ENCODE measurements around the gene TRIP12.
"Not testable (repeated sequence)": the region's sequence is repeated elsewhere in the genome, so short reads cannot be mapped to it uniquely, and the experiment has no call there.

TRIP12 gene

DNA sequence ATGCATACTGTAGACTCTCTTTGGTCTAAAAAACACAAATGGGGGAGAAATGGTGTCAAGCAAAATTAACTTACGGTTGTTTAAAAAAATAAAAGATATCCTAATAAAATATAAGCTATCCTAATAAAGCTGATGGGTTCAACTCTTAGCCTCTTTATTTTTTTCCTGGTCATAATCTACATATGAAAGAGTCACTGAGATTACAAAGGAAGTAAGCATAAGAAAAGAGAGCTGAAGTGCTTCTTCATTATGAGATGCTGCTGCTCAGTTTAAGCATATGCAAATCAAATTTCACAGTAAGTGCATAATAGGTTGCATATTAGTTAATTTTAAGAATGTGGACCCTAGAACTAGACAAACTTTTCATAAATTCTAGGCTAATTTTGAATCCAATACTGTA, 147.6 kb downstream of the TRIP12 start:
- DNase-seq (ENCODE audit: low read depth in 3 of 3): no peak

DNA sequence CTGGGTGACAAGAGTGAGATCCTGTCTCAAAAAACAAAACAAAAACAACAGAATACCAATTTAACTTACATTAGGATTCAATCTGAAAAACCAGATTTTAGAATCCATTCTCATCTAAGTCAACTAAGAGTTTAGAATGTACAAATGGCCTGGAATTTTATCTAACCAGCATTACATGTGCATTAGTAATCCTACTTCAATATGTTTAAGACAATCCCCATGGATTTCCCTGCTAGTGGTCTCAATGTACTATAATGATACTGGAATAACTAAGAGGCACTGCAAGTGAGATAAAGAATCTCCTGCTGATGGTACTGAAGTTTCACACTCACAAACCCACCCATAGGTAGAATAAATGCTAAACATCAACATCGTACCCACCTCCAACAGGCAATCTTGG, 153.6 kb downstream of the TRIP12 start:
- no peak for DNase-seq (ENCODE audit: low read depth in 3 of 3)

DNA sequence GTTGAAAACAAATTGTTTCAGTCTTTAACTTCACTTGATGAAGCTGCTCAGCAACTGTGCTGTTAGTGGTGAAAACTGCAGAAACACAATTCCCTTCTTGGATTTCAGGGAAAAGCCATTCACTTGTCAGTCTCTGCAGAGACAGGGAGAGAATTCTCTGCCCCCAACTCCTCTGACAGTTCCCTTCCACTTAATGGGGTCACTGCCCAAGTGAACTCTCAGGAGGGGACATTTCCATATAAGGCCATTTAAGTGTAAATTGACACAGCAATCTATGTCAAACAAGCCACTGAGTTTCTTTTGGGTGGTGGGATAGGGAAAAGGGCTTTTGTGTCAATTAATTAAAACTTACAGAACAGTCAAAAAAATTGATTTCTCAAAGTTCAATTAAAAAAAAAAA, 156.1 kb downstream of the TRIP12 start:
- no peak for DNase-seq (ENCODE audit: low read depth in 3 of 3)

DNA sequence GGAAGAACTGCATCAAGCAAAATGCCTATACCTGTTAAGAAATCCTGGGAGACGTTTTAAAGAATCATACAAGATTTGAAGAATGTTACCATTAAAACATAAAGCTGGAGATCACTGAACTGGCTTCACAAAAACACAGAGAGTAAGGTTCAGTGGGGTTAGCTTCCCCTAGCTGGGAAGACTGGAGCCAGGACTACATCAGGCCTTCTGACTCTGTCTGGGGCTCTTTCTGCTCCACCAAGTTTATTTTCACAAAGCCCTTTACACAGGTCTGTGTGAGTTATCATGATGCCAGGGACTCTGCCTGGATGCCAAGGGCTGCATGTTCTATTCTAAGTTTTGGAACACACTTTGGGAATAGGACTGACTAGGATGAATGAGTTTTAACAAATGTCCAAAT, 160.1 kb downstream of the TRIP12 start:
- DNase-seq (ENCODE audit: low read depth in 3 of 3): no peak

DNA sequence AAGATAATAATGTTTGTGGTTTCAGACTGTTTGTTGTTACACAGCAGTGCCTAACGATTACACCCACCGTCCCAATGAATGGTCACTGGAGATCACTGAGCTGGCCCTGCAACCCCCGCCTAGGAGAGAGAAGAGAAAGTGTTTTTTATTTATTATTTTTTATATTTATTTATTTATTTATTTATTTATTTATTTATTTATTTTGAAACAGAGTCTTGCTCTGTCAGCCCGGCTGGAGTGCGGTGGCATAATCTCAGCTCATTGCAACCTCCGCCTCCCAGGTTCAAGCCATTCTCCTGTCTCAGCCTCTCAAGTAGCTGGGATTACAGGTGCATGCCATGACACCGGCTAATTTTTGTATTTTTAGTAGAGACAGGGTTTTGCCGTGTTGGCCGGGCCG, 164.3 kb downstream of the TRIP12 start:
- not testable (repeated sequence) for DNase-seq (ENCODE audit: low read depth in 3 of 3)

DNA sequence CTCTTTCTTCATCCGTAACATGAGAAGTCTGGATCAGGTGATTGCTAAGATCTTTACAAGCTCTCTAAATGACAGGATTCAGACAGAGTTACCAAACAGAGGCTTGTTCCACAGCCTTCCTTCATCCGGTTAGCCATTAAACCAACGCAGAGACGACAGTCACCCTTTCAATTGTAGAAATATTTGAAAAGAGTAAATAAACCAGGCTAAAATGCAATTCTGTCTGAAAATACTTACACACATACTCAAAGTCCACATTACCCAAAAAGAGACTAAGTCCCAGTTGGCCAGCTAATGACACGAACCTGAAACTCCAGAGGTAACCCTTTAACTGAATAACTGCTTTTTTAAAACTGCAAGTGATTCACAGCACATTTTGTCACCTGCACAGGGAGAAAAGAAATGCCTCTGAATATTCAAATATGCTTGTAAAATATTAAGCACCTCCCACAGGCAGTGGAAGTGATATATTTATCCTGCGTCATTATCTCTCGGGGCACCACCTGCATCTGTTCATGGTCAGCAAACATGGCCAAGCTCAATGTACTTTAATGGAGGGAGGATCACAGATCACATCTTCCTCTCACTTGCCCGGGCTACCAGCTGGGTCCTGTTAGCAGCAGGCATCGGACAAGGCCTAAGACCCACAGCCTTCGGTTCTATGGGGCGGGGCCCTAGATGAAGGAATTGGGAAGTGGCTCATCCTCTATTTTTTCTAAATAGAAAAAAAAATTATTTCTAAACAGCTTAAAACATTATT, 168.7 kb downstream of the TRIP12 start:
- DNase-seq (ENCODE audit: low read depth in 3 of 3): no peak

DNA sequence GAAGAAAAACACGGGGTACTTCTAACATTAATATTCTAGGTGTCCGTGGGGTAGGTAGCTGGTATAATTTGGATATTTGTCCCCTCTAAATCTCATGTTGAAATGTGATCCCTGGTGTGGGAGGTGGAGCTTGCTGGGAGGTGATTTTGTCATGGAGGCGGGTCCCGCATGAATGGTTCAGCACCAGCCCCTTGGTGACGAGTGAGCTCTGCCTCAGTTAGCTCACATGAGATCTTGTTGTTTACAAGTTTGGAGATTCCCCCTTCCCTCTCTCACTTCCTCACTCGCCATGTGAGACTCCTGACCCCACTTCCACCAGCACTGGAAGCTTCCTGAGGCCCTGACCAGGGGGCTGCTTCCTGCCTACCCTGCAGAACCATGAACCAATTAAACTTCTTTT, 172.0 kb downstream of the TRIP12 start:
- no peak for DNase-seq (ENCODE audit: low read depth in 3 of 3)

DNA sequence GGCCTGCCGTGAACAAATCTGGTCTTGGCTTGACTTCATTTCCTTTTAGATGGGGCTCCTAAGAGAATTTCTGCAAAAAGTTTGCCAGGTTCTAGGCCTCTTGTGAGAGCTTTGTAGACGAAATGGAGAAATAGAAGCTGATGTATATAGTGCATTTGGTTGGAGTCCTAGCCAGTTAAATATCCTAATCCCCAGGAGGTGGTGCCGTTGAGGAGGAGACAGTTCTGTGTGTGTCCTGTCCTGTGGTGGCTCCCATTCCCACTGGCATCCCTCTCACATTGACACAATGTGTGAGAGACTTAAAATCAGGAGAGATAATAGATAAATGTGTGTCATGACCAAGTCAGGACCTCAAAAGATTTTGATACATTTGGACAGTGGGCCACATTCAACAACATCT, 172.9 kb downstream of the TRIP12 start:
- DNase-seq (ENCODE audit: low read depth in 3 of 3): no peak

DNA sequence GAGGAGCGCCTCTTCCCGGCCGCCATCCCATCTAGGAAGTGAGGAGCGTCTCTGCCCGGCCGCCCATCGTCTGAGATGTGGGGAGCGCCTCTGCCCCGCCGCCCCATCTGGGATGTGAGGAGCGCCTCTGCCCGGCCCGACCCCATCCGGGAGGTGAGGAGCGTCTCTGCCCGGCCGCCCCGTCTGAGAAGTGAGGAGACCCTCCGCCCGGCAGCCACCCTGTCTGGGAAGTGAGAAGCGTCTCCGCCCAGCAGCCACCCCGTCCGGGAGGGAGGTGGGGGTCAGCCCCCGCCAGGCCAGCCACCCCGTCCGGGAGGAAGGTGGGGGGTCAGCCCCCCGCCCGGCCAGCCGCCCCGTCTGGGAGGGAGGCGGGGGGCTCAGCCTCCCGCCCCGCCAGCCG, 179.1 kb downstream of the TRIP12 start:
- DNase-seq (ENCODE audit: low read depth in 3 of 3): not testable (repeated sequence)

DNA sequence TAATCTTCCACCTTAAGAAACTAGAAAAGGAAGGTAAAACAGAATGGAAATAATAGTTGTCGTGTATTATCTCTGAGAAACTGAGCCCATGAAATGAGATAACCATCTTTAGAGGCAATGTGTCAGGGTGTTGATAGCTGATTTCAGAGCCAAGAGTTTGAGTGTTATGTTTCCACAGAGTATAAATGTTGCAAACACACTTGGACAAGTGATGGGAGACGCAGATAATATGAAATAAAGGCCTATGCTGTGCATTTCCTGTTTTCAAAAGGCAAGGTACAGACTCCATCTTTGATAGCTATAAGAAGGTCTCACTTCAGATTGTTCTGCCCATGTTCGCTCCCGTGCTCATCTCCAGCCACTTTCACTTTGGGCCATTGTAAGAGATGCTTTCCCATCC, 181.5 kb downstream of the TRIP12 start:
- no peak for DNase-seq (ENCODE audit: low read depth in 3 of 3)

DNA sequence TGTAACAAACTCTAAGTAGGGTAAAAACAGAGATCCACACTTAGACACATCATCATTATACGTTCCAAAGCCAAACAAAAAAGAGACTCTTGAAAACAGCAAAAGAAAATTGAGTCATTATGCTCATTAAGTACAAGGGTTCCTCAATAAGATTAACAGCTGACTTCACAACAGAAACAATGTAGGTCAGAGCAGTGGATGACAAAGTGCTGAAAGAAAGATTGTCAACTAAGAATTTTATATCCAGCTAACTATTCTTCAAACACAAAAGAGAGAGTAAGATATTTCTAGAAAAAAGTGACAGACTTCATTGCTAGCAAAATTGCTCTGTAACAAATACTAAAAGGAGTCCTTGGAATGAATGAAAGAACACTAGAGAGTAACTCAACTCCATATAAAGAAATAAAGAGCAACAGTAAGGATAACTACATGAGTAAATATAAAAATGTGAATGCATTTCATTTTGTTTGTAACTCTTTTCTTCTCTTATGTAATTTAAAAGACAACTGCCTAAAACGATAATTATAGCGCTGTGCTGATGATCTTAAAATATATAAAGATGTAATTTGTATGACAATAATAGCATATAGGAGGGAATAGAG, 183.7 kb downstream of the TRIP12 start:
- no peak for DNase-seq (ENCODE audit: low read depth in 3 of 3)

DNA sequence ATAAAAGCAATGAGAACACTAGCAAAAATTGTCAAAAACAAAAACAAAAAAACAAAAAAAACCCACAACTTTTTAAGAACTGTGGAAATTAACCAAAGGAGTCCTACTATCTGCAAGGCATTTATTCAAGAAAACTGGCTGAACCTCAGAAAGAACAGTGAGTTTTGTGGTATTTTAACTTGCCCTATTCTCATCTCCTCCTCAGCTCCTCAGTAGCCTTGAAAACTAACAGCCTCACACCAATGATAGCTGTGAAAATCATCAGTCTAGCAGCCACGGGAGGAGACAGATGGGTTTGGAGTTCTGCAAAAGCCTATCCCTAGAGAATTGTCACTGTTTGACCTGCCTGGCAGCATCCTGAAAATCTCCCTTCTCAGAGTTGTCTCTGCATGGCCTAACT, 187.4 kb downstream of the TRIP12 start:
- DNase-seq (ENCODE audit: low read depth in 3 of 3): no peak

DNA sequence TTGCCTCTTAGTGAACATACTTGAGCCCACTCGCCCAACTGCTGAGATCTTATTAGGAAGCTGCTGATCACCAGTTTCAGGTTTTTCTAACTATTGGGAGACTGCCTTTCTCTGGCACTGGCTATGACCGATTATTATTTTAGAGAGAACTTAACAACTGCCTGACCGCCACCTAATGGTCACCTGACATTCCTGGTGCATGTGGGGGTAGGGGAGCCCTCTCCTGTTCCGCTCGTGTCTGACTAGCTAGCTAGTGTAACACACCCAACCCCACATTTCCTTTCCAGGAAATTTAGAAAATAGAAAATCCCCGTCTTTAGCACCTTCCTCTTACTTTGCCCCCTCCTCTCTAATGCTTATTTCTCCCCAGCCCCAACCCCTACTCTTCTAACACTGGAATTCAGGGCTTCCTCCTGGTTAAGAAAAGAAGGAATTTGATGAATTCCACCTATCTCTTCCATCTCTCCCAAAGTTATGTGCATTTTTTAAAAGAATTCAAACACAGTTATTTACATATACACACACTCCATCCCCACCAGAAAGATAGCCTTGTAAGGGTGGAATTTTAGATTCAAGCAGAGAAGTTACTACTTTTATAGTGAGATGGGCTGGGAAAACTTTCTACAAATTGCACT, 188.1 kb downstream of the TRIP12 start:
- DNase-seq (ENCODE audit: low read depth in 3 of 3): no peak

DNA sequence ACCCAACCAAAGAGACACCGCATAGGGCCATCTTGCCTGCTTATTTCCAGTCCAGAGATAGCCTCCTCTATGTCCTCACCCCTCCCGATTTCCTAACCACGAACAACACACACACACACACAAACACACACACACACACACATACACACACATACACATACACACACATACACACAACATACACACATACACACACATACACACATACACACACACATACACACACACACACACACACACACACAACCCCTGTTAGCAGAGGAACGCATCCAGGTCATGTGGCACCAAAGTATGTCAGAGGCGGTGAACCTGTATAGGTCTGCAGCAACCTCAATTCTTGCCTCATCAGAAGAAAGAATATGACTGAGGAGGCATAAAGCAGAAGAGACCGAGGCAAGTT, 188.9 kb downstream of the TRIP12 start:
- no peak for DNase-seq (ENCODE audit: low read depth in 3 of 3)

DNA sequence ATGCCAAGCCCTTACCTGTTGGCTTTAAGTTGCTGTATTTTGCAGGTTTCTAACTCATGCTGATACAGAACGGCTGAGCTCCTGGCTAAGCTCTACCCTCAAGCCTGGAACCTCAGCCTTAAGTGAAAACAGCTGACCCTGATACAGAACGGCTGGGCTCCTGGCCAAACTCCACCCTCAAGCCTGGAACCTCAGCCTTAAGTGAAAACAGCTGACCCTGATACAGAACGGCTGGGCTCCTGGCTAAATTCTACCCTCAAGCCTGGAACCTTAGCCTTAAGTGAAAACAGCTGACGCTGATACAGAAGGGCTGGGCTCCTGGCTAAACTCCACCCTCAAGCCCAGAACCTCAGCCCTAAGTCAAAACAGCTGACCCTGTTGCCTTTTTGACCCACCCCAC, 189.9 kb downstream of the TRIP12 start:
- no peak for DNase-seq (ENCODE audit: low read depth in 3 of 3)

DNA sequence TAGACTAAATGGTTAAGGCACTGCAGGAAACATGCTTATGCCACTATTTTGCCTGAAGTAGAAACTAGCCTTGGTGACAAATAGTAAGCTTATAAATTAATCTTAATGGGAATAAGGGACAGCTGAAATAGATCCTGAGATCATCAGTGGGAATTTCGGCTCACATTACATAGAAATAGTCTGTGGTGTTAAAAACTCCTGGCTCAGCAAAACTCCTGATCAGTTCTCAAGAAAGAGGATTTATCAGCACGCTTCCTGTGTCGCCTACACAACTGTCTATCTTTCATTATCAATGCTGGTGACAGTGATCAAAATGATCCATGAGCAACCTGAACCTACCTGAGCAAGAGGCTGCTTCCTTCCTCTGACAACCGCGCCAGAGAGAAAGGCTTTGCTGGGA, 190.4 kb downstream of the TRIP12 start:
- DNase-seq (ENCODE audit: low read depth in 3 of 3): no peak

DNA sequence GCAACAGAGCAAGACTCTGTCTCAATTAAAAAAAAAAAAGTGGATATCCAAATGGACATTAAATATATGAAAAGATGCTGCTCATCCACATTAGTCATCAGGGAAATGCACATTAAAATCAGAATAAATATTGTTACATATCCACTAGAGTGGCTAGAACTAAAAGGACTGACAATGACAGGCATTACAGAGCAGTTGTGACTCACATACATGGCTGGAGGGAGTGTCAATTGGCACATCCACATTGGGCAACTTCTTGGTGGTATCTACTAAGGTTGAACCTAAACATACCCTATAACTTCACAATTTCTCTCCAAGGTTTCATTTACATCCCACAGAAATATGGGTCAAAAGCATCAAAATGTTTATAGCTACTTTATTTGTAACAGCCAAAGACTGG, 193.4 kb downstream of the TRIP12 start:
- DNase-seq (ENCODE audit: low read depth in 3 of 3): no peak

DNA sequence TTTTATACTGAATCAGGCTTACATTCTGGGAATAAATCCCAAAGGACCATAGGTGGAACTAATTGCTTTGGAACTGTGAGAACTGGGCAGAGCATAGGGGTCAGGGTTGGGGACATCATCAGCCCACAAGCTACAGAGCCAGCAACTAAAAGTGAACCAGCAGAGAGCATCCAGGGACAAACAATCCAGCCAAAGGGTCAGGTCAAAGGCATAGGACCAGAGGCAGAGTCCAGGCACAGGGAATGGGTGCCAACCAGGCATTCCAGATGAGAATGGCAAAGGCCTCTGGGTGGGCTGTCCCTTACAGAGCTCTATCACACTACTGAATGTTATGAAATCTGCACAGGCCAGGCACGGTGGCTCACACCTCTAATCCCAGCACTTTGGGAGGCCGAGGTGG, 195.2 kb downstream of the TRIP12 start:
- no peak for DNase-seq (ENCODE audit: low read depth in 3 of 3)

DNA sequence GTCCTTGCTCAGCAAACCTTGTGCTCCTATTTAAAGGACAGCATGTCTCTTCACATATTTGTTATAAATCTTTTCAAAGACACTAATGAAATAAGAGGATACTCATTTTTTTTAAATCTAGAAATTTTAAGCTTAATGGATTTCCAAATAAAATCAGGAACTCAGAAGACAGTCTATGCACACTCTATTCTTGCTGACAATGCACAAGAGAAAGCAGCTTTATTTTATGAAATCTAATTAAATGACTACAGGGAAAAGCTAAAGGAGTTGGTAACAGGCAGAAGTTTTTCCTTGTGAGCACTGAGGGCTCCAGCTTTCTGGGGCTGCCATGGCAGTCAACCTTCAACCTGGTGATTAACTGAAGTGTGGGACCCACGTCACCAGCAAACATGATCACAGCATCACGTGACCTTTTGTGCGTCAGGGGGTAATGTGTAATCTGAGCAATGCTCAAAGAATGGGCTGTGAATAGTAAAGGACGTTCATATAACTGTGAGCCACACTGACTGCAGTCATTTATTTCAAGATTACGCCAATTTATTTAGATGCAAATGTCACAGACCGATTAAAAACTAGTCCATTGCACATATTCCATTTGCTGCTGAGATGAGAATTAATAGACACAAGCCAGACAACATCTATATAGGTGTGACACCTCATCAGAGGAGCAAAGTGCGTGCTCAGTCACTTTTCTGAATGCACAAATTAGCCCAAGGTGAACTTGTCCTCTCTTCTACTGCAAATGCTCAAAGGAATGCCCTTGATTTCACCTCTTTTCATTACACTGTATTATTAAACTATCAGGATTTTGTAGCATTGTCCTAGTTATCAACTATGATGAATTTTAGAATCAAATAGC, 195.9 kb downstream of the TRIP12 start:
- DNase-seq (ENCODE audit: low read depth in 3 of 3): no peak

DNA sequence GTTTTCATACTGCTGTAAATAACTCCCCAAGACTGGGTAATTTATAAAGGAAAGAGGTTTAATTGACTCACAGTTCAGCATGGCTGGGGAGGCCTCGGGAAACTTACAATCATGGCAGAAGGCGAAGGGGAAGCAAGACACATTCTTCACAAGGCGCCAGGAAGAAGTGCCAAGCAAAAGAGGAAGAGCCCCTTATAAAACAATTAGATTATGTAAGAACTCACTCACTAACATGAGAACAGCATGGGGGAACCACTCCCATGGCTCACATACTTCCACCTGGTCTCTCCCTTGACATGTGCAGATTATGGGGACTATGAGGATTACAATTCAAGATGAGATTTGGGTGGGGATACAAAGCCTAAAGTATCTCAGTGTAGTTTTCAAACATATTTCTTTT, 198.6 kb downstream of the TRIP12 start:
- not testable (repeated sequence) for DNase-seq (ENCODE audit: low read depth in 3 of 3)

DNA sequence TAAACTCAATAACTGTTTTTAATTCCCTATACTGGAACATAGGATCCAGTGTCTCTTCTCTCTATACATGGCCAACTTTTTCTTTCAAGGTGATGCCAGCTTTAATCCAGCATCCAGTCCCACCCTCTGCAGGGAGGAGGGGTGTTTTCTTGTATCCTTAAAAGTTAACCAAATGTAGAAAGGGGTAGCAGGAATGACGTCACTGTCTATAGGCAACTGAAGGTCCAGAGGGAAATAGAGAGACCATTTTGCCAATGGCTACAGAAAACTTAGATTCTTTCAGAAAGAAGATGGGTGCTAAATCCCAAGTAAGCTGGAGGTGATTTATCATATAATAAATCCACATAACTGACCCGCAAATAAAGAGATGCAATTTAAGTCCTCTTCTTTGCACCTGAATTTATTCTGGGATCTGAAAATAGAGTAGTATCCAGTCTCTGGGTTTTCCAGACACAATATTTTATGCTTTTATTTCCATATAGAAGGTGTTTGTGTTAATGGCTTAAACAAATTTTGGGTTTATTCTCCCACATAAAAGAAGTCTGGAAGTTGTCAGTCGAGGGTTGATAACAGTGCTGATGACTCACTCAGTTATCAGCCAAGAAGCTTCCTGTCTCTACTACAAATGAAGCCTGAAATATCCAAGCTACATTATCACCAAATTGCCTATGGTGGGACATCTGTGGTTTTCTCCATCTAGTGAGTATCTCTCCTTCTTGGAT, 201.7 kb downstream of the TRIP12 start:
- DNase-seq (ENCODE audit: low read depth in 3 of 3): no peak

DNA sequence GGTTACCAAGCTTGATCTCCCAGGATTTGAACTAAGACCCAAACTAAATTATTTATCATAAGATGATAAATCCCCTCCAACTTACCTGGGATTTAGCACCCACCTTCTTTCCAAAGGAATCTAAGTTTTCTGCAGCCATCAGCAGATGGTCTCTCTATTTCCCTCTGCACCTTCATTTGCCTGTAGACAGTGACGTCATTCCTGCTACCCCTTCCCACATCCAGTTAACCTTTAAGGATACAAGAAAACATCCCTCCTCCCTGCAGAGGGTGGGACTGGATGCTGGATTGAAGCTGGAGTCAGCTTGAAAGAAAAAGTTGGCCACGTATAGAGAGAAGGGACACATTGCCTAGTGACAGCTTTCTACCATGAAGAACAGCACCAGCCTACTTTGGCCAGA, 203.8 kb downstream of the TRIP12 start:
- DNase-seq (ENCODE audit: low read depth in 3 of 3): no peak

Data from stimulated activated CD4-positive, alpha-beta T cell treated with anti-CD3 and anti-CD28 coated beads, TNF-alpha, amount 100 ng/mL, for 24 hours (primary cell).